ENCODE data around the gene F3. TPM values are rescaled to one million over a fixed set of nuclear protein-coding genes. Genes with fewer than 3 reads are reported as not detected.

Gene F3
- total RNA-seq, 1 experiment from 2014 or later: 7.8 TPM

GRCh38 chr1:94528299-94528698 lies 13.3 kb downstream of the F3 start:
- Mint-ChIP-seq H3K36me3 (peaks cover 27% of the 10 kb centered on the region), H3K4me1 (peaks cover 21% of the 10 kb centered on the region), H3K27me3 (ENCODE audit: low read depth) (no peaks in the 10 kb centered on the region), H3K27ac (no peak overlapping the region), H3K4me3 (no peak overlapping the region), H3K9me3 (no peaks in the 10 kb centered on the region)
- DNase-seq (ENCODE audit: low spot score): no peak
- TF ChIP-seq ZSCAN18 (CRISPR knock-in tag; IDR thresholded peaks at IDR 0.05): no peak
- no peak for TF ChIP-seq TEAD1 (CRISPR knock-in tag; IDR thresholded peaks at IDR 0.05)
- TF ChIP-seq PREB (CRISPR knock-in tag; IDR thresholded peaks at IDR 0.05; ENCODE audit: borderline replicate concordance): no peak
- ATAC-seq: 0 out of 2 replicates have a peak, but pooled peaks have one; percentile 20
- POLR2A ChIA-PET: no interaction called here
- CTCF ChIA-PET: interaction anchor here (0.8 to 2.4 kb wide), 11 partner anchors 11 to 326 kb away, joined by 3 to 7 read pairs (median 4); no protein-coding TSS in a partner anchor

- no peak overlapping the region for H3K27ac Mint-ChIP-seq
- POLR2A ChIA-PET: no interaction called here
Measured at GRCh38 chr1:94527447-94528031, 14.0 kb downstream of the F3 start.

More at GRCh38 chr1:94527447-94528031, 14.0 kb downstream of the F3 start:
- Mint-ChIP-seq H3K27me3 (ENCODE audit: low read depth) (no peaks in the 10 kb centered on the region), H3K4me3 (no peak overlapping the region), H3K4me1 (peaks cover 28% of the 10 kb centered on the region), H3K9me3 (no peaks in the 10 kb centered on the region), H3K36me3 (peaks cover 20% of the 10 kb centered on the region)
- no peak for TF ChIP-seq TEAD4 (CRISPR knock-in tag; IDR thresholded peaks at IDR 0.05)
- no peak for TF ChIP-seq NFATC4 (CRISPR knock-in tag; IDR thresholded peaks at IDR 0.05)
- TF ChIP-seq E2F5 (CRISPR knock-in tag; IDR thresholded peaks at IDR 0.05): no peak
- no peak for TF ChIP-seq ATF2 (CRISPR knock-in tag; IDR thresholded peaks at IDR 0.05; ENCODE audit: borderline replicate concordance, low read depth)
- TF ChIP-seq FOXP1 (CRISPR knock-in tag; IDR thresholded peaks at IDR 0.05; ENCODE audit: borderline replicate concordance): no peak
- TF ChIP-seq ZMAT4 (CRISPR knock-in tag; IDR thresholded peaks at IDR 0.05): no peak
- TF ChIP-seq ZNF281 (CRISPR knock-in tag; IDR thresholded peaks at IDR 0.05): no peak
- no peak for TF ChIP-seq ZNF423 (CRISPR knock-in tag; IDR thresholded peaks at IDR 0.05)
- no peak for TF ChIP-seq CBFB (CRISPR knock-in tag; IDR thresholded peaks at IDR 0.05; ENCODE audit: low read depth)
- TF ChIP-seq IRF1 (CRISPR knock-in tag; IDR thresholded peaks at IDR 0.05): no peak
- no peak for TF ChIP-seq FOXP4 (CRISPR knock-in tag; IDR thresholded peaks at IDR 0.05)
- TF ChIP-seq FOXJ3 (CRISPR knock-in tag; IDR thresholded peaks at IDR 0.05; ENCODE audit: borderline replicate concordance): no peak
- no peak for TF ChIP-seq TCF7 (CRISPR knock-in tag; IDR thresholded peaks at IDR 0.05; ENCODE audit: low read depth)
- no peak for TF ChIP-seq CTCF (IDR thresholded peaks at IDR 0.05)
- TF ChIP-seq ERG (CRISPR knock-in tag; IDR thresholded peaks at IDR 0.05): no peak
- TF ChIP-seq ZBTB21 (CRISPR knock-in tag; IDR thresholded peaks at IDR 0.05; ENCODE audit: borderline replicate concordance): no peak
- TF ChIP-seq NFE2L1 (CRISPR knock-in tag; IDR thresholded peaks at IDR 0.05): no peak
- CTCF ChIA-PET: interaction anchor here (0.8 to 1.9 kb wide), 11 partner anchors 16 to 516 kb away, joined by 3 to 14 read pairs (median 4); no protein-coding TSS in a partner anchor
- DNase-seq (ENCODE audit: low spot score): no peak
- peak; percentile 69 for ATAC-seq

Data from WTC11 (cell line).